Lung (tissue), 12 donors: ENCODE results near the gene GNG7. TPM values are rescaled to one million over a fixed set of nuclear protein-coding genes. Genes with fewer than 3 reads are reported as not detected.

Experiments
- ATAC-seq: fragments of 200-7000 bp; cut with Tn5 transposase; one replicate; pipeline ENCODE4 v1.9.1; 2020; ENCODE audit warnings: moderate number of reproducible peaks; ENCODE audit not compliant: insufficient read depth, low FRiP score
- DNase-seq, 3 donors: peaks; one replicate each; pipeline ENCODE4 v3.0.0-alpha.2; 2013 to 2017
- H3K27ac ChIP-seq, 2 donors: one replicate each; pipeline ENCODE4 v1.5.1; 2013; ENCODE audit warnings: mild to moderate bottlenecking in 2 of 2, moderate library complexity in 2 of 2, control low read depth in 1 of 2, inconsistent platforms in 1 of 2, low read depth in 1 of 2, low read length in 1 of 2
- H3K27me3 ChIP-seq, 3 donors: one replicate each; pipeline ENCODE4 v1.5.1; 2013; ENCODE audit warnings: low read length in 2 of 3; ENCODE audit not compliant: control insufficient read depth in 3 of 3, insufficient read depth in 3 of 3
- H3K36me3 ChIP-seq, 4 donors: one replicate each; pipeline ENCODE4 v1.5.1; 2013; ENCODE audit warnings: low read length in 4 of 4, mild to moderate bottlenecking in 1 of 4, moderate library complexity in 1 of 4; ENCODE audit not compliant: control insufficient read depth in 4 of 4, insufficient read depth in 4 of 4
- H3K4me1 ChIP-seq, 5 donors: one replicate each; pipeline ENCODE4 v1.5.1; 2013; ENCODE audit warnings: low read length in 5 of 5, mild to moderate bottlenecking in 2 of 5, moderate library complexity in 1 of 5; ENCODE audit not compliant: control insufficient read depth in 5 of 5, insufficient read depth in 5 of 5
- H3K4me3 ChIP-seq: one replicate; pipeline ENCODE4 v1.5.1; 2013; ENCODE audit warnings: mild to moderate bottlenecking, control low read depth, moderate library complexity
- H3K9ac ChIP-seq, 2 donors: one replicate each; pipeline ENCODE4 v1.5.1; 2013; ENCODE audit warnings: low read length in 2 of 2, control low read depth in 1 of 2; ENCODE audit not compliant: insufficient read depth in 1 of 2
- H3K9me3 ChIP-seq, 4 donors: one replicate each; pipeline ENCODE4 v1.5.1; 2013; ENCODE audit warnings: low read length in 3 of 4, mild to moderate bottlenecking in 1 of 4, moderate library complexity in 1 of 4; ENCODE audit not compliant: control insufficient read depth in 4 of 4, insufficient read depth in 3 of 4
- CTCF ChIP-seq: IDR thresholded peaks from 2 replicates; pipeline ENCODE4 v1.5.1; 2012; ENCODE audit warnings: mild to moderate bottlenecking; ENCODE audit errors: control extremely low read depth, extremely low read depth
- WGBS, 2 donors: extraction: QIAGEN DNeasy Blood & Tissue Kit; methylation state at CpG; one replicate each; pipeline ENCODE4 v1.1.7; 2013; 5-methylcytosine and 5-hydroxymethylcytosine counted together
- polyA plus RNA-seq, 2 donors: library from polyadenylated mRNA; stranded (reverse); fragments of 200-250 nt; gene quantifications; one replicate each; pipeline ENCODE4 v1.2.1, GENCODE V29; 2013
- total RNA-seq, 2 donors: library from RNA; depleted of rRNA in 1 of 2; stranded (reverse); fragments of >200 nt in 1 of 2; gene quantifications; one replicate each; pipeline ENCODE4 v1.2.1, GENCODE V29; 2014 to 2021
- donor health status: control.
- donor health status: control.
- donor health status: Bipolar disorder and iron deficiency.
- donor health status: healthy.
- donor health status: DM: yes; HTN: yes; CAD: no.

The GNG7 gene
- total and polyA plus RNA-seq, 4 donors, result 1.6 to 4.5 (median 2.8) TPM

- H3K4me3 ChIP-seq, result no peak overlapping the region
- ATAC-seq, result no peak
- no peaks in the 10 kb centered on the region for H3K36me3 ChIP-seq
- peaks cover 0 to 4% (median 2%) of the 10 kb centered on the region in 3 donors for H3K27me3 ChIP-seq
- H3K9ac ChIP-seq, result no peak overlapping the region
- 52 to 65% methylated on average over 12 of the region's 12 CpGs for WGBS, 2 donors
- no peaks in the 10 kb centered on the region for H3K9me3 ChIP-seq
- peak overlapping the region in 1 of 2 donors; percentile 76 for H3K27ac ChIP-seq
- no peak for TF ChIP-seq CTCF
- peaks cover 0 to 14% (median 0%) of the 10 kb centered on the region in 5 donors for H3K4me1 ChIP-seq
- DNase-seq, result peak; percentile 18 to 74 (median 49)
Measured at GRCh38 chr19:2693492-2694160, 8.9 kb downstream of the GNG7 start.

GRCh38 chr19:2691951-2692350 lies 10.5 kb downstream of the GNG7 start:
- H3K27ac ChIP-seq, result no peak overlapping the region
- TF ChIP-seq CTCF, result no peak
- 89% methylated on average over 9 of the region's 9 CpGs for WGBS, 2 donors

GRCh38 chr19:2690856-2691255 lies 11.6 kb downstream of the GNG7 start:
- H3K4me1 ChIP-seq, result peaks cover 0 to 14% (median 0%) of the 10 kb centered on the region in 5 donors
- H3K36me3 ChIP-seq, result no peaks in the 10 kb centered on the region
- no peak for DNase-seq
- no peaks in the 10 kb centered on the region for H3K9me3 ChIP-seq
- H3K4me3 ChIP-seq, result no peak overlapping the region
- H3K27ac ChIP-seq, result no peak overlapping the region
- ATAC-seq, result no peak
- H3K27me3 ChIP-seq, result no peaks in the 10 kb centered on the region
- no peak overlapping the region for H3K9ac ChIP-seq
- 92 to 96% methylated on average over 11 of the region's 11 CpGs for WGBS, 2 donors
- TF ChIP-seq CTCF, result no peak

More at GRCh38 chr19:2691951-2692350, 10.5 kb downstream of the GNG7 start:
- ATAC-seq, result no peak
- H3K4me3 ChIP-seq, result no peak overlapping the region
- H3K27me3 ChIP-seq, result no peaks in the 10 kb centered on the region
- H3K4me1 ChIP-seq, result peaks cover 0 to 14% (median 0%) of the 10 kb centered on the region in 5 donors
- no peaks in the 10 kb centered on the region for H3K36me3 ChIP-seq
- H3K9ac ChIP-seq, result no peak overlapping the region
- DNase-seq, result no peak
- no peaks in the 10 kb centered on the region for H3K9me3 ChIP-seq
